PC-9 (cell line): ENCODE results near the gene KREMEN1.

ENCODE experiments used
- CTCF ChIP-seq: fragments of 200-600 bp; sonication (generic); conservative IDR thresholded peaks from 2 replicates; pipeline ENCODE4 v1.6.1; 2017; ENCODE audit warnings: mixed run types, antibody characterized with exemption, mild to moderate bottlenecking, moderate library complexity
- EZH2 ChIP-seq: fragments of 200-600 bp; sonication (generic); IDR thresholded peaks from 2 replicates; pipeline ENCODE4 v1.8.0; 2017; ENCODE audit warnings: antibody characterized with exemption, low read depth

DNA sequence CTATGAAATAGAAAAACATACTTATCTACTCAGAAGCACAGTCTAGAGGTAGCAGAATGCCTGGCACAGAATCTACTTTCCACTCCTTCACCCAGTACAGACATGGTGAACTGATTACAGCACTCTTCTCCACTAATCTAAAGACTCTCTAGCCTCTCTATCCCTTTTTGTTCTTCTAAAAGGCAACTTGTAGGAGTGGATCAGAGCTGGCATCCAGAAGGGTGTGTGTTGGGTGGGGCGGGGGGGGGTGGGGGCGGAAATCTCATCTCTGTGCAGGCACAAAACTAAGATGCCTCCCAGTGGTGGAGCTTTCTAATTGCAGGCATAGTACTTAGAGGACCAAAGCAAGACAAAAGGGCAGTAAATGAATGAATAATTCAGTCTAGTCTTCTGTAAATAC, 121.3 kb downstream of the KREMEN1 start:
- no peak for TF ChIP-seq EZH2
- no peak for TF ChIP-seq CTCF
